NCI-H146 treated with DMSO at 0.1 percent for 48 hours (cell line): ENCODE results near the gene RBPMS2.

Experiments
- DNase-seq: peaks from one replicate; lab custom pipeline; 2025; ENCODE audit not compliant: unreplicated experiment; lab: John Stamatoyannopoulos, UW

Gene RBPMS2

DNA sequence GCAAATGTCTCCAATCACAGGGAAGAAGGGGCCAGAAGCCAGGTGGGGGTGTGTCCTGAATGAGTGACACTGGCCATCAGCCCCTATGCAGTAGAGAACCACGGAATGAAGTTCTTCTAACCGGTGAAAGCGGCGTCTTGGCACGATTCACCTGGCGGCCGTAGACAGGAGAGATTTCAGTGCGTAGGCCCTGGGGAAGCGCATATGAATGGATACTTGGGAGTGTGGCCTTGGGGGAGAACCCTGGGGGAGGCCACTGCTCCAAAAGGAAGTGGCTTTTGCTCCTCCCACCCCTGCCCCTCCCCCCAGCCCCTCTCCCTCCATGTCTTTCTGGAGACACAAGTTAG is 43.6 kb downstream of the RBPMS2 start:
- DNase-seq, result no peak

DNA sequence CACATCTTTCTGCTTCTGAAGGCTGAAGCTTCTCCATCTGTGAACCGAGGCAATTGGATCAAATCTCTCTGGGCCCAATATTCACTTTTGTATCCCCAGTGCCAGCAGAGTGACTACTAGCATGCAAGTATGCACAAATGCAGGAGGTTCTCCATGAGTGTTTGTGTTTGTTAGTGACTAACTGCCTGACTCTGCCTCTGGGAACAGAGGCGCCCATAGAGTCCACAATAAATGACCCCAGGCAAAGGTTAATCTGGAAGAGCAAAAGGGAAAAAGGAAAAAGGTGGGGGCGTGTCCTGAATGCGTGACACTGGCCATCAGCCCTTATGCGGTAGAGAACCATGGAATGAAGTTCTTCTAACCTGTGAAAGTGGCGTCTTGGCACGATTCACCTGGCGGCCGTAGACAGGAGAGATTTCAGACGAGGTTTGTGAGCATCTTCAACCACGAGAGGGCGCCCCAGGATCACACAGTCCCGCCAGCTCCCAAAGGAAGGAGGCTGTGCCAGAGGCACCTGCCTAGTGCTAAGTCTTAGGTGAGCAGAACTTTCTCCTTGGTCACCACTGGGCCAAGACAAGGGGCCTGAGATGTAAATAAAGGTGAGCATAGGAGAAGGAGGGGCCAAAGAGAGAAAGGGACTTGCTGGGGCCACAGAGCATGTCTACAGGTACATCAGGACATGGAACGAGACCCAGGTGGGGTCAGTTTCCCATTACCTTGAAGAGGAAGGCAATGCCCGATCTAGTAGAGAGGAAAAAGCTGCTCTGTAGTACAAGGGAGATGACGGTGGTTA is 44.2 kb downstream of the RBPMS2 start:
- DNase-seq, result peak; percentile 29

GRCh38 chr15:64730151-64730550 is 45.2 kb downstream of the RBPMS2 start:
- DNase-seq, result no peak

DNA sequence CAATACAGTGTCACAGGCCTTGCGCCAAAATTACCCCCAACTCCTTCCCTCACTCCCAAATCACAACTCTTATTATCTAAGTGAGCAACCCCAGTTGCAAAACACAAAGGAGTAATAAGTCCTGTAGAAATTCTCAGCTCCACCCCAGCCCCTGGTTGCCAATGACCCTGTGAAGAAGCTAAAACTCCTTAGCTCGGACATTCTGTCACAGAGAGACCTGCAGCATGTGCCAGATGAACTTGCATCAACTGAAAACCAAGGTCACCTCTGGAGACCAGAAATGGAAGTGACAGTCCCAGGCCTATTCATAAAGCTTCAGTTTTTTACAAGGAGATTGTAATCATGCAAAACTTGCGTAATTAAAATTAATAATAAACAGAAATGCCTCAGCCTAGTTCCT is 55.2 kb downstream of the RBPMS2 start:
- DNase-seq, result no peak

GRCh38 chr15:64717735-64718495 is 57.5 kb downstream of the RBPMS2 start:
- DNase-seq, result no peak

- DNase-seq, result no peak
Observed at GRCh38 chr15:64717130-64717529, 58.3 kb downstream of the RBPMS2 start.

- DNase-seq, result no peak
Observed at GRCh38 chr15:64716452-64716851, 58.9 kb downstream of the RBPMS2 start.

DNA sequence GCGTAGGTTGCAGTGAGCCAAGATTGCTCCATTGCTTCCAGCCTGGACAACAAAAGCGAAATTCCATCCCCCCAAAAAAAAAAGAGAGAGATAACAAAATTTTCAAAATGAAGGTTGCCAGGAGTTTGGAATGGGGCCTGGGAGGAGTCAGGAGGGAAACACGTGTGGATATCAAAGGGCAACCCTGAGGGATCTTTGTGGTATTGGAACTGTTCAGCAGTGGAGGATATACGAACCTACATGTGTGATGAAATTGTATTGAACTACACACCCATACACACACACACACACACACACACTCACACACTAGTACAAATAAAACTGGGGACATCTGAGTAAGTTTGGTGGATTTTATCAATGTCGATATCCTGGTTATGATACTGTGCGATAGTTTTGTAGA is 61.8 kb downstream of the RBPMS2 start:
- DNase-seq, result no peak

DNA sequence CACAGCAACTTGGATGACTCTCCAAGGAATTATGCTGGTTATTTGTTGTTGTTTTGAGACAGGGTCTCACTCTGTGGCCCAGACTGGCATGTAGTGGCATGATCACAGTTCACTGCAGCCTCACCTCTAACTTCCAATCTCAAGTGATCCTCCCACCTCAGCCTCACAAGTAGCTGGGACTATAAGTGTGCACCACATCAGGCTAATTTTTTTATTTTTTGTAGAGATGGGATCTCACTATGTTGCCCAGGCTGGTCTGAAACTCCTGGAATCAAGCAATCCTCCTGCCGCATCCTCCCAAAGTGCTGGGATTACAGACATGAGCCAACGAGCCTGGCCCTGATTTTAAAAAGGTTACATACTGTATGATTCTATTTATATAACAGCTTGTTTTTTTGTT is 63.0 kb downstream of the RBPMS2 start:
- no peak for DNase-seq

DNA sequence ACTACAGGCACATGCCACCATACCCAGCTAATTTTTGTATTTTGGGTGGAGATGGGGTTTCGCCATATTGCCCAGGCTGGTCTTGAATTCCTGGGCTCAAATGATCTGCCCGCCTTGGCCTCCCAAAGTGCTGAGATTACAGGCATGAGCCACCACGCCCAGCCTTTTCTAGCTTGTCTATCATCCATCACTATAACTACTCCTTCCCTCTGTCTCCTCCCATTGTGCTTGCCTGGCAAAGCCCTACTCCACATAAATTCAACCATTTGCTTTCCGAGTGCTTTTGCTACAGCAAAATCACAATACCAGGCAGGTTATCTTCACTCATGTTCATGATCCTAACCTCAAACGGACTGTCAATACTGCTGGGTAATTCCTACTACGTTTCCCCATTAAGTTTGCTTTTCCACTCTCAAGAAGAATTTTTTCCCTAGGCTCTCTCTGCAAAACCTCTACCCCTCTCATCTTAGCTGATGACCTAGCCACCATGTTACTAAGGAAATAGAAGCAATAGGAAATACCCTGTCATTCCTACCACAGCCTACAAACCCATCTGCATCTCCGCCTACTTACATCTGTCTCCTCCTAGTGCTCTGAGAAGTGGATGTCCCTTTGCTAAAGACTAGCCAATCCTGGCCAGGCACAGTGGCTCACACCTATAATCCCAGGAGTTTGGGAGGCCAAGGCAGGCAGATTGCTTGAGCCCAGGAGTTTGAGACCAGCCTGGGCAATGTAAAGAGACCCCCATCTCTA is 64.5 kb downstream of the RBPMS2 start:
- DNase-seq, result no peak

GRCh38 chr15:64706011-64706911 is 69.1 kb downstream of the RBPMS2 start:
- no peak for DNase-seq

DNA sequence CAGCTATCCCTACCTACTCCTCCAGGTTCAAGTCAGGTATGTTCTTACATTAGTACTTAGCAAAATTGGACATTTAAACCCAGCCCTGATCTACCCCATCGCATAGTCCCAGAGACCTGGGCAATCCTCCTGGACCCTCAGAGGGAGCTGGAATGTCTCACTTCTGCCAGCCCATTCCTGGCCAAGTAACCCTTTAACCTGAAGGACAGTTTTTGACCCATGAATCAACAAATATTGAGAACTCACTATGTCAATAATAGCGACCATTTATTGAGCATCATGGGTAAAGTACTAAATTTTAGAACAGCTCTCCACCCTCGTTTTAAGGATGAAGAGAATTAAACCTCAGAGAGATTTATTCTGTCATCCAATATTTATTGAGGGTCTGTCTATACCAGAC is 70.4 kb downstream of the RBPMS2 start:
- DNase-seq, result no peak

- DNase-seq, result peak; percentile 16
Observed at GRCh38 chr15:64703632-64703959, 71.8 kb downstream of the RBPMS2 start.

DNA sequence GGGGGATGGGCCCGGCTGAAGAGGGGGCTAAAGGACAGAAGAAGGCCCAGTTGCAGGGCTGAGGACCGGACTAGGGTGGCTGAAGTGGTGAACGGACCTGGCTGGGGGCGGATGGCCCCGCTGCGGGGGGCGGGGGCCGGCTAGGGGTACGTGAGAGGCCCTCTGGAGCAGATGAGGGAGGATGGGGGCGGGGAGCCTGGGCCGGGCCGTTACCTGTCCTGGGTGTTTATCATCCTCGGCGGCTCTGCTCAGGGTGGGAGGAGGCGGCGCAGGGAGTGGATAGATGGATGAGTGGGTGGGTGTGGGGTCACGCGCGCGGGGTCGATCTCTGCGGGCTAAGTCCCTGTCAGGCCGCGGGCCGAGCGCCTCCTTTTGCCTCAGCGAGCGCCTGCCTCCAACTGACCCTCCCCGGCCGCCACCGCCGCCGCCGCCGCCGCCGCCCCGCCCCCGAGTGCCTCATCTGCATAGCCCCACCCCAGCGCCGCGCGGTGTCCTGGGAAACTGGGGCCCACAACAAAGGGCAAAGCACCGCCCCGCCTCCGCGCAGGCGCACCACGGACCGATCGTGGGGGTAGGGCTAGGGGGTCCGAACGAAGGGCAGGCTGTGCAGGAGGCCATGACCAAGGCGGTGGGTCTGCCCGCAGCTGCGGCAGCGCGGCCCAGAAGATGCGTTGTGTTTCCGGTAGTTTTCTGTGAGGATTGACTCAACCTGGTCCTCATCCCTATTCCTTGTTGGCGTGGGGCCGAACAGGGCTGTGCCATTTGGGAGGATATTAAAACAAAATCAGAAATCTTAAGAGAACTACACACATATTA is 72.4 kb downstream of the RBPMS2 start:
- peak; percentile 65 for DNase-seq

- DNase-seq, result no peak
Observed at GRCh38 chr15:64701482-64702184, 73.8 kb downstream of the RBPMS2 start.

DNA sequence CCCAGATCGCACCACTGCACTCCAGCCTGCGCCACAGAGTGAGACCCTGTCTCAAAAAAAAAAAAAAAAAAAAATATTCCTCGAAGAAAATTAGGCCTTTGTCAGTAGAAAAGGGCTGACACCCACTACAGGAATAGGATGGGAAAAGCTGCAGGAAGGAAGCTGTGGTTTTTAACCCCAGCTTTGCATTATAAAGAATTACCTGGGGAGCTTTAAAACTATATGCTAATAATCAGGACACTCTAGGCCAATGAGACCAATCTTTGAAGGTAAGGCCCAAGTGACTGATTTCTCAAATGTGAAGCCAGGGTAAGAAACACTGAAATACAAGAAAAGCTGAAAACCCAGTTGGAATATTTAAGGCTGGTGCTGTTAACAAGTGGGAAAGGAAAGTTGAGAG is 74.3 kb downstream of the RBPMS2 start:
- no peak for DNase-seq

DNA sequence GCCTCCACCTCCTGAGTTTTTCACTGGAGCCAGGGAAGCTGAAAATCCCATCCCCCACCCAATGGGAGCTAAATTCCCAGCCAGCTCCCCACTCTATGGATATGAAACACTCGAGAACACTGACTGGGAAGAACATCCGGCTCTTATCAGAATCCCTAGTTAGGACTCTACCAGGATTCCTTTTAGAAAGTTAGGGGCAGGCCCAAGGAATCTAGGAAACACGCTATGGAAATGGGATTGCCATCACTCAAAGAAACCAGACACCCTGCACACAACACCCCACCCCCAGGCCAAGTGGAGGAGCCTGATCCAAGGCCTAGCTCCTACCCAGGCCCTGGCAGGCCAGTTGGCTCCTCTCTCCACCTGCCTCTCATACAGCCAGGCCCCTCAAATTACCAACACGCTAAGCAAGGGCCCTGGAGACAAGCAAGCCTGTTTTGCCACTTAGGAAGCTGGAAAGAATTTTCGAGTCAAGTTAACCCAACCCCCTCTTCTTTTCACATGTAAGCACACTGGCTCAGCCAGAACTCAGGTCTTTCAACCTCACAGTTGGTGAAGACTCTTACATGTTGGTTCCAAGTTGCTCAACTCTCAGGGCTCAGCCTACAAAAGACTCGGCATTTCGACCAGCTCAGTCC is 75.5 kb downstream of the RBPMS2 start:
- no peak for DNase-seq

DNA sequence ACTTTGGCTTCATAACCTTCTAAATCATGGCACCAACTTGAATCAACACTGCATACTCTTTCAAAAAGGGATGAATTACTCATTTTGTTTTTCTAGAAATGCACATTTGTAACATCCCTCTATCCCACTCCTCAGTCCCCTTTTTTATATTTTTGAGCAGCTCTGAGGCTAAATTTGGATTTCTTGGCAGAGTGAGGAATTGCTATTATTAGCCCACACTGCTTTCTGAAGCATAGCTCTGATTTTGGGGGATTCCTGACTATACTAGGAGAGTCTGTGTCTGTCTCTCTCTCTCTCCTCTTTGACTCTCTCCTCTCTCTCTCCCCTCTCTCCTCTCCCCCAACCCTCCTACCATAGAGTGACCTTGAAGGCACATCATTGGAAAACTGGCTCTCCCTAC is 76.6 kb downstream of the RBPMS2 start:
- no peak for DNase-seq

DNA sequence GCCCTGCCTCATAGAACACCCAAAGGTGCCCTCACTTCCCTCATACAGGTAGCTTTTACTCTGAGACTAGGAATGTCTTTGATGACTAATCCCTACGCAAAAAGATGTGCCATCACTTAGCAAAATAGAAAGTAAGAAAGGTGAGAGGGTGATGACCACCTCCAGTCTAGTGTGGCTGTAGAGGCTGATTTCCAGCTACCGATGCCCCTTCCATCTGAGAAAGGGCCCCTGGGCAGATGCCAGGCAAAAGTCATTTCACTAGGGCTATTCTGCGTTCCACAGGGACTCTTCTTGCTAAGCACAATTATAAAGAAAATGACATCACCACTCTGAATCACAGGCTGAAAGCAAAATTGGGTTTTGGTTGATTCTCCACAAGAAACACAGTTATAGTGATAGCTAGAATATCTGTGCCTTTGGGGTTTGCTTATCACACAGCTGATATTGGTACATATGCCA is 77.4 kb downstream of the RBPMS2 start:
- DNase-seq, result no peak
